SK-N-MC (cell line): Measurements from ENCODE around the gene TNKS1BP1.

ENCODE experiments used
- DNase-seq: peaks from one replicate; pipeline ENCODE4 v3.0.0-alpha.2; 2011; ENCODE audit warnings: low read depth, low spot score
- H3K27ac ChIP-seq: fragments of 200-600 bp; sonication (generic); 2 replicates; pipeline ENCODE4 v1.5.1; 2016; ENCODE audit warnings: mixed run types
- H3K36me3 ChIP-seq: fragments of 200-600 bp; sonication (generic); 2 replicates; pipeline ENCODE4 v1.6.1; 2017; ENCODE audit warnings: antibody characterized with exemption, low read length, mixed read lengths; ENCODE audit not compliant: insufficient read depth
- H3K4me3 ChIP-seq: fragments of 200-600 bp; sonication (generic); 2 replicates; pipeline ENCODE4 v1.5.1; 2016
- H3K9ac ChIP-seq: fragments of 200-600 bp; sonication (generic); 2 replicates; pipeline ENCODE4 v1.8.0; 2017; ENCODE audit warnings: mixed run types, mixed read lengths; ENCODE audit not compliant: insufficient read length
- H3K9me3 ChIP-seq: fragments of 200-600 bp; sonication (generic); 2 replicates; pipeline ENCODE4 v1.6.1; 2017; ENCODE audit warnings: low read depth, mild to moderate bottlenecking, antibody characterized with exemption, low read length, moderate library complexity, mixed read lengths
- EZH2 ChIP-seq: fragments of 200-600 bp; sonication (generic); IDR thresholded peaks from one replicate; pipeline ENCODE4 v1.6.1; 2017; ENCODE audit warnings: antibody characterized with exemption
- FOXP2 ChIP-seq: optimal IDR thresholded peaks from 2 replicates; pipeline ENCODE3; 2011; ENCODE audit warnings: mild to moderate bottlenecking, moderate library complexity; ENCODE audit not compliant: insufficient read depth; ENCODE audit errors: extremely low read length, control extremely low read depth
- POLR2AphosphoS5 ChIP-seq: IDR thresholded peaks from 2 replicates; pipeline ENCODE4 v1.6.1; 2012; ENCODE audit warnings: mild to moderate bottlenecking, low read depth, low read length, borderline replicate concordance

The TNKS1BP1 gene

GRCh38 chr11:57260937-57261783 is 63.6 kb downstream of the TNKS1BP1 start:
- DNase-seq = no peak
- H3K36me3 ChIP-seq = no peaks in the 10 kb centered on the region
- 0 out of 2 replicates have a peak, but pooled peaks cover 1% of the 10 kb centered on the region for H3K9me3 ChIP-seq
- TF ChIP-seq POLR2AphosphoS5 (no peak), FOXP2 (no peak), EZH2 (no peak)
- H3K9ac ChIP-seq = no peak overlapping the region
- no peak overlapping the region for H3K4me3 ChIP-seq
- H3K27ac ChIP-seq = no peak overlapping the region

DNA sequence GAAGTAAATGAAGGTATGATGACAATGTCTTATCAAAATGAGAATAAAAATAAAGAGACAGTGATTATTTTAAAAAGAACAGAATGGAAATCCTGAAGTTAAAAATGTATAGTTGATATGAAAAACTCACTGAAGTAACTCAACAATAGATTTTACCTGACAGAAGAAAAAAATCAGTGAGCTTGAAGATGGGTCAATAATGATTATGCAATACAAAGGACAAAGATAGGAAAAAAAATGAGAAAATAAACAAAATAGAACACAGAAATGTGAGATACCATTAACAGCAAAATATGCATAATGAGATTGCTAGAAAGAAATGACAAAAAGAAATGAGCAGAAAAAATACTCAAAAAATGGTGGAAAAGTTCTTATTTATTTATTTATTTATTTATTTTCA is 68.6 kb downstream of the TNKS1BP1 start:
- H3K9ac ChIP-seq = no peak overlapping the region
- no peak overlapping the region for H3K4me3 ChIP-seq
- no peaks in the 10 kb centered on the region for H3K9me3 ChIP-seq
- H3K27ac ChIP-seq = no peak overlapping the region
- H3K36me3 ChIP-seq = no peaks in the 10 kb centered on the region
- DNase-seq = no peak
- no peak for TF ChIP-seq EZH2
- TF ChIP-seq POLR2AphosphoS5 = no peak
- TF ChIP-seq FOXP2 = no peak

DNA sequence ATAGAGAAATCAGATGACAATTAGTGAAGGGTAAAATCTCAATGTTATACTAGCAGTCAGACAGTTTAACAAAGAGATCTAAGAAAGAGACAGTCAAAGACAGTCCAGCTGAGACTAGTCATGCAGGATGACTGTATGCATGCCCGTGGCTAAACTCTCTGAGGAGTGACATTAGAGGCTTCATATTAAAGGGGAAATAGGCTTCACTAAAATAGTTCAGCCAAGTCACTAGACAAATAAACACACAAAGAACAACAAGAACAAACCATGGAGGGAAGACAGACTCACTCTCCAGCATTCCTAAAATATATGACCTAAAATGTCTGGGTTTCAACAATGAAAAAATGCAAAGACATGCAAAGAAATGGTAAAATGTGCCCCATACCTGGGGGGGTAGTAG is 69.1 kb downstream of the TNKS1BP1 start:
- no peak for TF ChIP-seq EZH2
- TF ChIP-seq POLR2AphosphoS5 = no peak
- TF ChIP-seq FOXP2 = no peak

DNA sequence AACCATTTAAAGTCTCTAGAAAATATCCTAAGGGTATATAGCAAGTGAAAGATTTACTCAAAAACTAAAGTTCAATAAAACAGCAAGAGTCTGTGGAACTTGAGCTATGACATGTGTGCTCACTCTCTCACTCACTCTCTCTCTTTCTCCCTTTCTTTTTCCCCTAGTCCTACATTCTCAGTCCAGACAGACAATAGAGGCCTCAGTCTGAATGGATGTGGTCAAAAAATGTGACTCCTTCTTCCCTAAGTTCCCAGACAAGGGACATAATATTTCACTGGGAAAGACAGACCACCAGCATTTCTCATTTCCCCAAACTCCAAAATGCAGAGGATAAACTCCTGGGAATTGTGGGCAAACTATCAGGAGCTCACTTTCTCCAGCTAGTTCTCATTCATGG is 70.1 kb downstream of the TNKS1BP1 start:
- no peak overlapping the region for H3K9ac ChIP-seq
- no peak for DNase-seq
- no peak overlapping the region for H3K27ac ChIP-seq
- H3K4me3 ChIP-seq = no peak overlapping the region
- no peak for TF ChIP-seq POLR2AphosphoS5
- TF ChIP-seq FOXP2 = no peak
- no peak for TF ChIP-seq EZH2
- H3K36me3 ChIP-seq = no peaks in the 10 kb centered on the region
- H3K9me3 ChIP-seq = no peaks in the 10 kb centered on the region

More for the DNA sequence above, 69.1 kb downstream of the TNKS1BP1 start:
- Histone ChIP-seq H3K9me3 (no peaks in the 10 kb centered on the region), H3K9ac (no peak overlapping the region), H3K27ac (no peak overlapping the region), H3K36me3 (no peaks in the 10 kb centered on the region), H3K4me3 (no peak overlapping the region)
- DNase-seq = no peak

DNA sequence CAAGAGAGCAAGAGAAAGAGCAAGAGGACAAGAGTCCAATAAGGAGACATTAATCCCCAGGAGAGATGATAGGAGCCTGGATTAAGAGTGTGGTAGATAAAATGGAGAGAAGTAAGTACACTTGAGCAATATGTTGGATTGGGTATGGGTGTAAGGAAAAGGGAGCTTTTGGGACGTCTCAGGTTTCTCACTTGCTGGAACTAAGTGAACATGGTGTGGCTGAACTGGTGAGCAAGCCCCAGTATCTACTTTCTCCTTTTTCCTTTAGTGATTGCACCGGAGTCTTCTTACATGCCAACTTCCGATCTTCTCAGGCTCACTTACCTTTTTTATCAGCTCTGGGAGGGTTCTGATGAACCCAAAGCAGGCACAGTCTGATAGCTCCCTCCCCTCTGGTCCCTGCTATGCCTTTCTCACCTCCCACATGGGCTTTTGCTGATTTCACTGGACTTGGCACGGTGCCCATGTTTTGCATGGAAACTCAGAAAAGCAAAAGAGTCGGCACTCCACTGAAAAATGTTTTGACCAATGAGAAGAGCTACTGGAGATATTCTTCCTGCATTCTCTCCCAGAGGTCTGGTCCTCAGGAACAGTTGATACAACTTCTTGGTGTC is 73.2 kb downstream of the TNKS1BP1 start:
- Histone ChIP-seq H3K9ac (no peak overlapping the region), H3K36me3 (no peaks in the 10 kb centered on the region), H3K4me3 (no peak overlapping the region), H3K9me3 (no peaks in the 10 kb centered on the region), H3K27ac (no peak overlapping the region)
- DNase-seq = no peak
- TF ChIP-seq FOXP2 (no peak), POLR2AphosphoS5 (no peak), EZH2 (no peak)

DNA sequence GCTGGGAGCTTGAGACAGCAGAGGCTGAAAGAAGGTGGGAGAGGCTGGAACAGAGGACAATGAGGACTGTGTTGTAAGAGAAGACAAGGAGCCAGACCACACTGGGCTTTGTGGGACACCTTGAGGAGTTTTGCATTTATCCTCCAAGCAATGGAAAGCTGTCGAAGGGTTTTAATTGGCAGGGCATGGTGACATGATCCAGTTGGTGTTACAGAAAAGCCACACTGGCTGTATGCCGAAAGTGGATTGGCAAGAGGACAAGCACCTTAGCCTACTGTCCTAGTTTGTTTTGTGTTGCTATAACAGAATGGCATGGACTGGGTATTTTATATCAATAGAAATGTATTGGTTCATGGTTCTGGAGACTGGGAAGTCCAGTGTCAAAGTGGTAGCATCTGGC is 73.7 kb downstream of the TNKS1BP1 start:
- no peak overlapping the region for H3K9ac ChIP-seq
- no peaks in the 10 kb centered on the region for H3K36me3 ChIP-seq
- H3K27ac ChIP-seq = no peak overlapping the region
- no peak overlapping the region for H3K4me3 ChIP-seq
- H3K9me3 ChIP-seq = no peaks in the 10 kb centered on the region
- no peak for DNase-seq
- no peak for TF ChIP-seq POLR2AphosphoS5
- TF ChIP-seq EZH2 = no peak
- TF ChIP-seq FOXP2 = no peak
